SKM-1 (cell line): ENCODE results near the gene SEMA4A.
"Not testable (repeated sequence)": the region's sequence is repeated elsewhere in the genome, so short reads cannot be mapped to it uniquely, and the experiment has no call there.

Experiments
- DNase-seq: peaks from one replicate; lab custom pipeline; 2025; ENCODE audit not compliant: unreplicated experiment; lab: John Stamatoyannopoulos, UW

The SEMA4A gene

GRCh38 chr1:156153362-156153761 is at the start of gene SEMA4A:
TSS of gene SEMA4A (plus strand) at chr1:156153585. CDS start at chr1:156154579, 994 bp downstream.
- DNase-seq = no peak

GRCh38 chr1:156104065-156104810 is 49.1 kb upstream of the SEMA4A start:
- no peak for DNase-seq

GRCh38 chr1:156104861-156105832 is 48.2 kb upstream of the SEMA4A start:
- no peak for DNase-seq

GRCh38 chr1:156106624-156107488 is 46.5 kb upstream of the SEMA4A start:
- no peak for DNase-seq

- DNase-seq = no peak
Observed at GRCh38 chr1:156108057-156108456, 45.3 kb upstream of the SEMA4A start.

GRCh38 chr1:156108664-156109241 is 44.6 kb upstream of the SEMA4A start:
- no peak for DNase-seq

- no peak for DNase-seq
Observed at GRCh38 chr1:156110252-156110651, 43.1 kb upstream of the SEMA4A start.

- no peak for DNase-seq
Observed at GRCh38 chr1:156111355-156111962, 41.9 kb upstream of the SEMA4A start.

- DNase-seq = no peak
Observed at GRCh38 chr1:156112276-156113137, 40.9 kb upstream of the SEMA4A start.

- no peak for DNase-seq
Observed at GRCh38 chr1:156113282-156113950, 40.0 kb upstream of the SEMA4A start.

GRCh38 chr1:156114101-156114918 is 39.1 kb upstream of the SEMA4A start, which contains the start of gene LMNA:
TSS of gene LMNA (plus strand) at chr1:156114711. CDS start at chr1:156114919, 208 bp downstream.
- DNase-seq = no peak

GRCh38 chr1:156114919-156115513 is 38.4 kb upstream of the SEMA4A start:
- no peak for DNase-seq

- no peak for DNase-seq
Observed at GRCh38 chr1:156115514-156116374, 37.6 kb upstream of the SEMA4A start.

- DNase-seq = not testable (repeated sequence)
Observed at GRCh38 chr1:156116731-156117130, 36.7 kb upstream of the SEMA4A start.

- DNase-seq = no peak
Observed at GRCh38 chr1:156117414-156118176, 35.8 kb upstream of the SEMA4A start.
